GM19455 (cell line): ENCODE results near the gene KASH5.

Source experiments
- ATAC-seq: cut with Tn5 transposase; IDR thresholded peaks from one replicate; pipeline ENCODE4 v1.9.1; 2021; ENCODE audit not compliant: unreplicated experiment

The KASH5 gene

DNA sequence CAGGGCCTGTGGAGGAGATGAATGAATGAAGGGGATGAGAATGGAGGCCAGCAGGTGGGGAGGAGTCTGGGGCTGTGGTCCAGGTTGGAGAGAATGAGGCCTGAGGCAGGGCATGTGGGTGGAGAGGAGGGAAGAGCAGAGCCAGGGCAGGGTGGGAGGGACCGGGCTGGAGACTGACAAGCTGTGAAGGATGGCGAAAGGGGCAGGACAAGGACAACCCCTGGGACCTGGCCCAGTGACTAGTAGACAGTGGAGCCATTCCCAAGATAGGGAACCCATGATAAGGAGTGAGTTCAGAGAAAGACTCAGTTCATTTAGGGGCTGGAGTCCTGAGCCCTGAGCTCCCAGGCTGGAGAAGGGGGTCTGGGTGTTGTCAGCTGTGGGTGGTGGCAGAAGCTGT is 32.2 kb downstream of the KASH5 start:
- ATAC-seq, result no peak

DNA sequence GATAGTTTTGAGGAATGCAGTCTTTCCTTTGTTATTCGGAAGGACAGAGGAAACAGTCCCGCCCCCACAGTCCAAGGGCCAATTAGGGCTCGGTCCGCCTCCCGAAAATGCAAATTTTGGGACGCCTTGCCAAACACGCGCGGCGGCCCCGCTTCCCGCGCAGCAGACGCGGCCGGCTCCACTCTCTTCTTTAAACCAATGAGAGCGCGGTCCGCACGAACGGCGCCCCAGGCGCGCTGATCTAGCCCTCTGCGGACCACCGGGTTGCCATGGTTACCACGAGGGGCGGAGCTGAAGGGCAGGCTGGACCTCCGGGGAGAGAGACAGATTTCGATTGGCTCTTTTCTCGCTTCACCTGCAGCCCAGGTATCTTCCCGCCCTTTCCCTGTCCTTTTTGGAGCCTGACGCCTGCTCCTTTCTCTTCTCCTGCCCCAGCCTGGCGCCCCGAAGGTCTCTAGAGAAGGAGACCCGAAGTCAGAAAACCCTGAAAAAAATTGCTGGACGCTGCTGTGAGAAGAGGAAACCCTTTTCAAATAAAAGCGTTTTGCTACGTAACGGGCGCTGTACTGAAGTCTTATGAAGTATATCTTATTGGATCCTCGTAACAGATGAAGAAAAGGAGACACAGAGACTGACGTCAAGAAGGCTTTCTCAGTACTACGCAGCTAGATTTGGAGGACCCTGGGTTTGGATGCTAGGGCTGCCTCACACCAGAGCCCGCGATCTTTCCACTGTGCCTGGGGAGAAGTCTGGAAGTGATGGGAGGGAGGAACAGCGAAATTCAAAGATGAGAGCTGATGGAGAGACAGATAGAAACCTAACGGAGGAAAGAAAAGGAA is 33.2 kb downstream of the KASH5 start:
- ATAC-seq, result no peak

DNA sequence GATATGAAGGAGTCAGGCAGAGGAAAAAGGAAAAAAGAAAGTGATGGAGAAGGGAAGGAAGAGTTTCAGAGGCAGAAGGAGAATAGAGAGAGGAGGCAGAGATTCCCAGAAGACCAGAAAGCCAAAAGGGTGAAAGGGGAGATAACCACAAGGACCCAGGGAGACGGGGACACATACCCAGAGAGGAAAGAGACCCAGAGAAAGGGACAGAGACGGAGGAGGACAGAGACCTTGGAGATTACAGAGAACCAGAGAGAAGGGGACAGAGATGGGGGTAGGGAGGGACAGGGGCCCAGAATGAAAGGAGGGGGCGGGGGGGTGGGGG is 33.8 kb downstream of the KASH5 start:
- no peak for ATAC-seq

DNA sequence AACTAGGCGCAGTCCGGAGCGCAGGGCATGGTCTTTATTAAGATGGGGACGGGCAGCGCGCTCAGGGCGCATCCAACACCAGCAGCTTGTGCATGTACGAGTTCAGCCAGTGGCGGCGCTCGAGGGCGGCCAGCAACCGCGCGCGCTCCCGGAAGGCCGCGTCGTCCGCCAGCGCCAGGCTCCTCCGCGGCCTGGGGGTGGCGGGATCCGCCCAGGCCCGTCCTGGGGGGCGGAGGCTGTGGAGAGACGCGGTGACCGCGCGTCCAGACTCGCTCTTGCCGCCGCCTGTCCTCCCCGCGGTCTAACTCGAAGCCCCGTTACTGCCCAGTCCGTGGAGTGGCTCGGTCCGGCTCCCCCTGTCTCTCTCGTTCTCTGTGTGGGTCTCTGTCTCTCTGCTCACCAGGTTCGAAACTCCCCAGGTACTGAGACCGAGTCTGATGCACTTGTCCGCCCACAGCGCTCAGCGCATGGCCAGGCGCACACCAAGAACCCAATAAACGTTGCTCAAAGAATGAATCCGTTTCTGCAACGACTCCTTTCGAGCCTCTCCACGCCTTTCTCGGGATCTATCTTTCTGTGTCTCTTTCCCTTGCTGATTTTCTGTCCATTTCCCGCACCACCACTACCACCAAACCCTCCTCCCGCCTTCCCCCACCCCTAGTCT is 34.5 kb downstream of the KASH5 start:
- no peak for ATAC-seq

DNA sequence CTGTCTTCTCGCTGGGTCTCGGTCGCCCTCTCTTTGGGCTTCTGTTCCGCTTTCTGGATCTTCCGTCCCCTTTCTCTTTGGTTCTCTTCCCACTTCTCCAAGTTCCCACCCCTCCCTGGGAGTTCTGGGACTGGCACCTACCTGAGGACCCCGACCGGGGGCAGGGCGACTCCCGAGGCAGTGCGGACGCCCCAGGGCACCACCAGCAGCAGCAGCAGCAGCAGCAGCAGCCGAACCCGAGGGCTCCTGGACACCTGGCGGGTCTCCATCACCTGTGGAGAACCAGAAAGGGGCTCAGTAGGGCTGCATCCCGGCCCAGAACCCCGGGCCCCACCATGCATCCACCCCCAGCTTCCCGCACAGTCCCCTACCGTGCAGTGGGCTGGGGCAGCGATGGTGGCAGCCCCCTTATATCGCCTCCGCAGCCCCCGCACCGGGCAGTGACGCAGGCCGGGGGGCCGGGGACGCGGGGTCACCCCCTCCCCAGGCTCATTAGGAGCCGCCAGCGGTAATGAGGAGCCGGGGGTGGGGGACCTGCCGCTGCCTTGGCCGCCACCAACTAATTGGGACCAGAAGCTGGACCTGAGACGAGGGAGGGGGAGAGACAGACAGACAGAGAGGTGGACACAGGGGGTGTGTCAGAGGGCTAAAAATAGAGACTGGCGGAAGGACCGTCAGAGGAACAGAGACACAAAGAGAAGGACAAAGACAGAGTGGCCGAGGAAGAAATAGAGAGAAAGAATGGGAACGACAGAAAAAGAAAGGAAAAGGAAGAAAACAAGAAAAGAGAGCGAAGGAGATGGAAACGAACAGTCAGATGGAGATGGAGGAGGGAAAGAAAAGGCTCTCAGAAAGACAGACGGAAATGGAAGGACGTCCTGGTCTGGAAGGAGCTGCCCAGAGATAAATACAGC is 35.3 kb downstream of the KASH5 start, which contains the start of gene PTH2:
Gene PTH2, minus strand, starts transcription at position 371 of the 914 bp plus-strand sequence. Its CDS starts 102 bp downstream, at position 269.
- no peak for ATAC-seq

DNA sequence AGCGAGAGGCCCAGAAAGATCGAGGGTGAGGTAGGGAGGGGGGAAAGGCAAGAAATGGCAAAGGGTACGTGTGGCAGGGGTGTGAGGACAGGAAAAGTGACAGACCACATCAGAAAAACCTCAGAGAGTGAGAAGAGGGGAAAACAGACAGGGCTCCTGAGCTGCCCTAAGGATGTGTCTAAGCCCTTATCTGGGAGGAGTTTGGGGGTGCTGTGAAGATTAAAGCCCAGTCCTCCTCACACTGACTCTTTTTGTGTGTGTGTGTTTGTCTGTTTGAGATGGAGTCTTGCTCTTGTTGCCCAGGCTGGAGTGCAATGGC is 35.9 kb downstream of the KASH5 start:
- no peak for ATAC-seq

DNA sequence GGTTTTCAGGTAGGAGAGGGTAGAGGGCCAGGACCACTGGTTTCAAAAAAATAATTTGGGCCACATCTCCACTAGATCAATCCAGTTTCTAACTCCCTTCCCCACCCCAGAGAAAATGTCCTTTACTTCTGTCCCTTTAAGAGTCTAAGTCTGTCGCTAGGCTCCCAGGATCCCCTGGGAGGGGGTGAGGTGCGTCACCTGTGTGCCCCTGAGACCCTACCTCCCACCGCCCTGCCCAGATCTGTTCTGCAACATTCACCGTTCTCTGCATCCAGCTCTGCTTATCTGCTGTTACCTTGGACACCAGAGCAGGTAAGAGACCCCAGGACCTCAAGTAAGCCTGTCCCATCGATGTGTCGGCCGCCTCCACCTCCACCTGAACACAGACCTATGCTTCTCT is 37.1 kb downstream of the KASH5 start, which contains the start of gene GFY:
Gene GFY, plus strand, starts transcription at position 211 of the 400 bp plus-strand sequence. CDS start 1,043 bp downstream, outside the sequence.
- ATAC-seq, result no peak

DNA sequence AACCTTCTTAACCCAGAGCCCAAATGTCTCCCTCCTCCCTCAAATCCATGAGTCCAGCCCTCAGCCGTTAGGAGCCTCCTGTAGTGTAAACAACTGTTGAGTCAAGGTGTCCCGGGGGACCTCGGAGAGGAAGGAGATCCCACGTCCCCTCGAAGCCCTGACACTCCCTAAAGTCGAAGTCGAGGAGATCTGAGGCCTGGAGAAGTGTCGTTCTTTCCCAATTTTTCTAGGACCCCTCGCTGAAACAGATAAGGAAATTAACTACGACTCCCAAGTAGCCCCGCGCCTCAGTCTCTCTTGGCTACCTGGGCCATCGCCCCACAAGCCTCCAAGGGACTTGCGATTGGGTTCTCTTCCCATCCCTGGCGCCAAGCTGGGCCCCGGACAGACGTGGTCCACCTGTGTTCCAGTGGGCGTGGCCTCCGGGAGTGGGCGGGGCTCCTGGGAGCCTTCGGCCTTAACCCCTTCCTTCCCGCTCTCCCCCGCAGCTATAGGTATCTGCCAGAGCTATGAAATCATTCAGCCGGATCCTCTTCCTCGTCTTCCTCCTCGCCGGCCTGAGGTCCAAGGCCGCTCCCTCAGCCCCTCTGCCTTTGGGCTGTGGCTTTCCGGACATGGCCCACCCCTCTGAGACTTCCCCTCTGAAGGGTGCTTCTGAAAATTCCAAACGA is 38.0 kb downstream of the KASH5 start:
- ATAC-seq, result no peak

DNA sequence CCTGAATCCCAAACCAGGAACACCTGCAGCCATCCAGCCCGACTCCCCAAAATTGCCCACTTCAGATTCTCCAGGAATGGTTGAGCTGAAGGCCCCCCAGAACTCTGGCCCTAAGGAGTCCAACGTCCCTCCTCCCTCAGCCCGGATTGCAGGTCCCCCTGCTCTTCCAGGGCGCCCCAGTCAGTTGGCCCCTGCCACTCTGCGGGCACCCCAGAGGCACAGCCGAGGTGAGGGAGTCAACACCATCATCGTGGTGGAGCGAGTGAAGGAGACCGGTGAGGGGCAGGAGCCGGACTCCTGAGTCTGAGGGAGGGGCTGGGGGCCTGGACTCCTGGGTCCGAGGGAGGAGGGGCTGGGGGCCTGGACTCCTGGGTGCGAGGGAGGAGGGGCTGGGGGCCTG is 39.3 kb downstream of the KASH5 start:
- ATAC-seq, result no peak

DNA sequence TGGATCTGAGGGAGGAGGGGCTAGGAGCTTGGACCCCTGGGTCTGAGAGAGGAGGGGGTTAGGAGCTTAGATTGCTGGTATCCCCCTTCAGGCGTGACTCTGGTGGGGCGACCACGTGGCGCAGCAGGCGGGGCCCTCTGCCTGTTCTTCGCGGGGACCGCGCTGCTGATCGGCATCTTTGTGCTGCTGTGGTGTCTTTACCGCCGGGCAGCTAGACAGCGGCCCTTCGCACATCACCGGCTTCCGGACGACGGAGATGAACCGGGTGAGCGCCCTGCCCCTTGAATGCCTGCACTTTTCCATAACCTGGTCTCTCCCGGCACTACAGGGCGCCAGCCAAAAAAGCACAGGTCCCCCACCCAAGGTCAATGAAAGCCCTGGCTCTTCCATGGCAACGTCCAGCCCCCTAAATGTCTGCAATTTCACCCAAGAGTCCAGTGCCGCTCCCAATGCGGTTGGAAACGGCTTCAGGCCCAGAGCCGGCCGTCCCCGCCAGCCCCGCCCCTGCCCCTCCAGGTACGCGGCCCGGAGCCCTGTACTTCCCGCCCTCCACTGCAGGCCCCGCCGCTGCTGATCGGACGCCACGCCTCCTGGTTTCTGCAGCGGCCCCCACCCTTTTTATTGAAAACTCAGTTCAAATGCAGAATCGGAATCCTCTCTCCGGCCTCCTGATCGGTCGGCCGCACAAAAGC is 40.0 kb downstream of the KASH5 start:
- no peak for ATAC-seq

DNA sequence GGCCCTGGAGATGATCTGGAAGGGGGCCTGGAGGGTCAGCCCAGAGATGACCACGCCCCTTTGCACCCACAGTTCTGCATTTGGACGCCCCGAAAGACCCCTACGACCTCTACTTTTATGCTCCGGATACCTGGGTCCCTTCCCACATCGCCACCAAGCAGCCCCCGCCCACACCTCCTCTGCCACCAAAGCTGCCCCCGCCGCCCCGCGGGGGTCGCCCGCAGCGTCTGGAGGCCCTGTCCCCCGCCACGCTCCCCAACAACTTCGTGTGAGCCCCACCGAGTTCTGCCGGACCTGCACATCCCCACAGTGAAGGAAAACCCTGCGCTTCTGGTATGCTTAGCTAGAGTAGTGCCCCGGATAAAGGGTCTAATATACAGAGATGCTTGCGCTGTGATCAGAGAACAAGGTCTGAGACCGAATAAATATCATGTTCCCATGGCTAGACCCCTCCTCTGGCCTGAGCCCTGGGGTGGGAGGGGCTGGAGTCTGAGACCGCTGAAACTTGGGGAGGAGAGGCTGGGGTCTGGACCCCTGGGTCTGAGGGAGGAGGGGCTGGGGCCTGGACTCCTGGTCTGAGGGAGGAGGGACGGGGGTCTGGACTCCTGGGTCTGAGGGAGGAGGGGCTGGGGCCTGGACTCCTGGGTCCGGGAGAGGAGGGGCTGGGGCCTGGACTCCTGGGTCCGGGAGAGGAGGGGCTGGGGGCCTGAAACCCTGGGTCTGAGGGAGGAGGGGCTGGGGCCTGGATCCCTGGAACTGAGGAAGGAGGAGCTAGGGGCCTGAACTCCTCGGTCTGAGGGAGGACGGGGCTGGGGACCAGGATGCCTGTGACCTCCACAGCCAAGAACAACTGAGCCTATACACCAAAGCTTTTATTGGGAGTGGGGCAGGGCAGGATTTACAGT is 40.8 kb downstream of the KASH5 start:
- ATAC-seq, result no peak

DNA sequence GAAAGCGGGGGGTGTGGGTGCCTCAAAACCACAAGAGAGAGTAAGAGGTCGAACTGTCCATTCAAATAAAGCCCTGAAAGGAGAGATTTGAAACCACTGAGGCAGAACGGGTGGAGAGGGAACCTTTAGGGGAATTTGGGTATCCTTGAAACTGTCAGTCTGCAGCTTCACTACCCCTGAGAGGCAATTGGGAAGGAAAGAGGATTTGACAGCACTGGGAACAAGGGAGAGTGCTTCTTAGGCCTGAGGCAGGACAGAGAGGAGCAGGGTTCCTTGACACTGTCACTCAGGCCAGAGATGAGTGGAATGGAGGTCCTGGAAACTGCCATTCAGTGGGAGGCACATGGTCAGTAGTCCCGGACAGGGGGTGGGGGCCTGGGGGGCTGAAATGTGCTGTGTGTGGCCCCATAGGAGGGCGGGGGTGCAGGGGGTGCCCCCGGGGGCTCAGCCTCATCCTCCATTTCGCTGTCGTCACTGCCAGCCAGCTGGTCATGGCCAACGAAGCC is 42.2 kb downstream of the KASH5 start:
- no peak for ATAC-seq

DNA sequence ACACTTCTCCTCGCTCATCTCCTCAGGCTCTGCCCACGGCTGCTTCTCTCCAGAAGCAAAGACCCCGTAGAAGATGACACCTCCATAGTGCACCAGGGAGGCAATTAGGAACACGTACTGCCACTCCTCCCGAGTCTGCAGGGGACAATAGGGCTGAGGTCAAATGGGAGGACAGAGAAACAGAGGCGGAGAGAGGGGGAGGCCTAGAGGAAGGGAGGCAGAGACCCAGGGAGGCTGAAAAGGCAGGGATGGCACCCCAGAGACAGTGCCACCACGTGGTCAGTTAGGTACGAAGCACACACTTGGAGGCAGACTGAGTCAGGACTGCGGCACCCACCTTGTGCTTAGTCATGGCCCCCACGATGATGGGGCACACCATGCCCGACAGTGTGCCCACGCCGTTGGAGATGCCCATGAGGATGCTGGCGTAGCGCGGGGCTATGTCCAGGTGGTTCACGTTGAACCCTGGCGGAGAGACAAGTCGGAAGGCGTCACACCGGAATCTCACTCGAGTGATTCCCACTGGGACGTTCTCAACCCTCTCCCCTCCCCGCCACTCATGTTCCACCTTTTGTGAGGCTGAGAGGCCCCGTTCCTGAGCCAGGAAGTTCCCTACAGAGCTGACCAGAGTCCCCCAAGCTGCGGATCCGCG is 42.8 kb downstream of the KASH5 start:
- ATAC-seq, result no peak

DNA sequence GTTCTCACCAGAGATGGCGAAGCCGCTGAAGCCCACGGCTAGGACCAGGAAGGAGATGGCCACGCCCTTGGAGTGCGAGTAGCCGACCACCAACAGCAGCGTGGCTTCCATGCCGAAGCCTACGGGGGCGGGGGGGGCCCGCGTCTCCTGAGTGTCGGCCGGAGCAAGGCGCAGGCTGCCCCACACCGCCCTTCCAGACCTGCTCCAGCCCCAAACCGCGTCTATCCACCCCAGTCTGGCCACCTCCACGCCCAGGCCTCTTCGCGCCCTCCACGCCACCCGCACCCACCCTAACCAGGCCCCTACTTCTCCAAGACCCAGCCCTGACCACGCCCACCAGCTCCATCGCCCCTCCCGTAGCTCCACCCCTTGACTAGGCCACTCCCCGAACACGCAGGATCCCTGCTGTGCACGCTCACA is 43.3 kb downstream of the KASH5 start:
- no peak for ATAC-seq

DNA sequence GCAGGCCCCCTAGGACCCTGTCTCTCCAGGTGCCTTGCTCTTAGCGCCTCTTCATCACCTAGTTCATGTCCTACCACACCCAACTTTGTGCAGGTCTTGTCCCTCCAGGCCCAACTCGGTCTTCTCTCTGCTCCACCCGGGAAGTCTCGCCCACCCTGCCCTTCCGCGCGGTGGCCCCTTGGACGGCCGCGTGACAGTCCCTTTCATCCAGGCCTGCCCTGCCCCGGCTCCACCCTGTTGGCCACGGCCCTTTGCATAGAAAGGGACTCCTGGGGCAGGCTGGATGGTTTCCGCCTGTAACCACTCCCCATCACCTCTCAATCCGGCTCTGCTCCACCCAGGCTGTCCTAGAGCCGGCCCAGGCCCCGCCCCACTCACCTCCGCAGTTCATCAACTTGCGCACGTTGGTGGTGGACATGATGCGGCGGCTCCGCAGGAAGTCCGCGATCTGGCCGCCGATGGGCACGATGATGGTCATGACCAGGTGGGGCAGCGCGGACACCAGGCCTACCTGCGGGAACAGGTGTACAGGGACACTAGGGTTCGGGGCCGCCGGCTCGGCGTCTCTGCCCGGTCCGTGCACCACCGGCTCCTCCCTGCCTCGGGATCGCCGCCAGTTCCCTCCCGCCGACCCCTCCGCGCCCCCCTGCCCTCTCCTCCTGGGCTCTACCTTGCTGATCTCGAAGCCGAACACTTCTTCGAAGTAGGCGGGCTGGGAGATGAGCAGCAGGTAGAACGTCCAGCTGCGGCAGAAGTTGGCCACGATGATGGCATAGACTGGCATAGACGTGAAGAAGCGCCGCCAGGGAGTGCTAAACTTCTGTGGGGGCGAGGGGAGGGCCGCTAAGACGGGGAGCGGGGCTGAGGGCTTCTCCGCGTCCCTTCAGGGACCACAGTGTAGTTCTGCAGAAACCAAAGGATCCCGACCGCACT is 44.4 kb downstream of the KASH5 start:
- ATAC-seq, result no peak

DNA sequence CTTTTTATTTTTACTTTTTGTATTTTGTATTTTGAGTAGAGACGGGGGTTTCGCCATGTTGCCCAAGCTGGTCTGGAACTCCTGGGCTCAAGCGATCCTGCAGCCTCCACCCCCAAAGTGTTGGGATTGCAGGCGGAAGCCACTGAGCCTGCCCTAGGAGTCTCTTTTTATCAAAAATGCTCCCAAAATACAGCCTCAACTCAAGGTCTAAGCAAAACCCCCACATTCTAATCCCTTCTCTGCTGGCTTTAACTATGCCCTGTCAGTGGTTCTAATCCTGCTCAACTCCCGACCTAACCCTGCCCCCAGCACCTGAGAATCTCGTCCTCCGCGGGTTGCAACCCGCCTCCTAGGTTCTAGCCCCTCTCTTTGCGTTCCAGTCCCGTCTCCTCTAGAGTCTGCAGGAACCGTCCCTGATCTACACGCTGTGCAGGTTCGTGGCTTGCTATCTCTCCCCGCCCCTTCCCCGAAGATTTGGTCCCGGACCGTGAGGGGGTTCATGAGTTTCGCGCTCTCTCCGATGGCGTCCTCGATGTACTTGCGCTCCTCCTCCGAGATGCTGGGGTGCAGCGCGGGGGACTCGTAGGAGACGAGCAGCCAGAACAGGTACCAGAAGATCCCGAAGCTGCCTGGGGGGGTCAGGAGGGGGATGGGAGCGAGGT is 45.3 kb downstream of the KASH5 start:
- ATAC-seq, result no peak
